GM23338 (cell line): Measurements from ENCODE around the gene TLE2. TPM values are rescaled to one million over a fixed set of nuclear protein-coding genes. Genes with fewer than 3 reads are reported as not detected.

Experiments used
- ATAC-seq: fragments of 200-7000 bp; cut with Tn5 transposase; 3 replicates; pipeline ENCODE4 v1.9.1; 2020
- DNase-seq: peaks from one replicate; pipeline ENCODE4 v3.0.0-alpha.2; 2015; ENCODE audit warnings: low spot score
- H2AFZ ChIP-seq: fragments of 200-600 bp; sonication (generic); 2 replicates; pipeline ENCODE4 v1.8.0; 2016; ENCODE audit warnings: antibody characterized with exemption, mild to moderate bottlenecking, moderate library complexity
- H3F3A ChIP-seq: fragments of 200-600 bp; sonication (generic); replicated peaks from 2 replicates; pipeline ENCODE4 v1.8.0; 2017; ENCODE audit warnings: antibody characterized with exemption, mixed run types, low read depth
- H3K27ac ChIP-seq: fragments of 200-600 bp; sonication (generic); 2 replicates; pipeline ENCODE4 v1.6.1; 2016; ENCODE audit warnings: low read depth
- H3K27me3 ChIP-seq: fragments of 200-600 bp; sonication (generic); 2 replicates; pipeline ENCODE4 v1.8.0; 2016; ENCODE audit warnings: mild to moderate bottlenecking, mixed run types, moderate library complexity; ENCODE audit not compliant: insufficient read depth
- H3K36me3 ChIP-seq: fragments of 200-600 bp; sonication (generic); 2 replicates; pipeline ENCODE4 v1.8.0; 2016; ENCODE audit warnings: mild to moderate bottlenecking; ENCODE audit not compliant: insufficient read depth
- H3K4me1 ChIP-seq: fragments of 200-600 bp; sonication (generic); 2 replicates; pipeline ENCODE4 v1.8.0; 2016; ENCODE audit warnings: mild to moderate bottlenecking, moderate library complexity; ENCODE audit not compliant: insufficient read depth
- H3K4me2 ChIP-seq: fragments of 200-600 bp; sonication (generic); 2 replicates; pipeline ENCODE4 v1.7.1; 2017; ENCODE audit warnings: mixed run types
- H3K4me3 ChIP-seq: fragments of 200-600 bp; sonication (generic); 2 replicates; pipeline ENCODE4 v1.6.1; 2016; ENCODE audit warnings: mixed run types
- H3K79me2 ChIP-seq: fragments of 200-600 bp; sonication (generic); replicated peaks from 2 replicates; pipeline ENCODE4 v1.8.0; 2017; ENCODE audit warnings: mild to moderate bottlenecking; ENCODE audit not compliant: insufficient read depth
- H3K9me2 ChIP-seq: fragments of 200-600 bp; sonication (generic); 2 replicates; pipeline ENCODE4 v1.8.0; 2017; ENCODE audit not compliant: insufficient read depth
- H4K20me1 ChIP-seq: fragments of 200-600 bp; sonication (generic); replicated peaks from 2 replicates; pipeline ENCODE4 v1.8.0; 2017; ENCODE audit warnings: mild to moderate bottlenecking; ENCODE audit not compliant: insufficient read depth
- H3K27ac Mint-ChIP-seq: 2 replicates; pipeline ENCODE4 v1.8.0; 2020; ENCODE audit warnings: inconsistent platforms, mild to moderate bottlenecking, moderate library complexity, mixed read lengths
- H3K27me3 Mint-ChIP-seq: 3 replicates; pipeline ENCODE4 v1.8.0; 2022; ENCODE audit warnings: low read depth, mild to moderate bottlenecking, moderate library complexity, mixed read lengths, inconsistent platforms; ENCODE audit not compliant: insufficient read depth, poor library complexity
- H3K36me3 Mint-ChIP-seq: 3 replicates; pipeline ENCODE4 v1.8.0; 2021; ENCODE audit warnings: low read depth, mild to moderate bottlenecking, inconsistent platforms, moderate library complexity, mixed read lengths
- H3K4me1 Mint-ChIP-seq: 3 replicates; pipeline ENCODE4 v1.8.0; 2020; ENCODE audit warnings: mild to moderate bottlenecking, inconsistent platforms, mixed read lengths
- H3K4me3 Mint-ChIP-seq: 3 replicates; pipeline ENCODE4 v1.8.0; 2021; ENCODE audit warnings: moderate library complexity, mild to moderate bottlenecking, inconsistent platforms, mixed read lengths
- H3K9me3 Mint-ChIP-seq: 3 replicates; pipeline ENCODE4 v1.8.0; 2020; ENCODE audit warnings: moderate library complexity, mild to moderate bottlenecking, inconsistent platforms, mixed read lengths
- CREB1 ChIP-seq: fragments of 250-450 bp; sonication (Bioruptor Pico); IDR thresholded peaks from 2 replicates; pipeline ENCODE4 v1.5.0; 2020; ENCODE audit warnings: low read depth, mild to moderate bottlenecking, moderate library complexity
- EZH2 ChIP-seq: fragments of 200-600 bp; sonication (generic); IDR thresholded peaks from one replicate; pipeline ENCODE4 v1.8.0; 2017; ENCODE audit warnings: antibody characterized with exemption, mild to moderate bottlenecking, low read depth; ENCODE audit not compliant: unreplicated experiment
- EZH2phosphoT487 ChIP-seq: fragments of 200-600 bp; sonication (generic); IDR thresholded peaks from one replicate; pipeline ENCODE4 v1.8.1; 2018; ENCODE audit warnings: antibody characterized with exemption; ENCODE audit not compliant: unreplicated experiment
- JUNB ChIP-seq: IDR thresholded peaks from one replicate; pipeline ENCODE4 v1.6.1; 2016; ENCODE audit warnings: antibody characterized with exemption; ENCODE audit not compliant: unreplicated experiment
- NANOG ChIP-seq: IDR thresholded peaks from 2 replicates; pipeline ENCODE4 v1.6.1; 2016; ENCODE audit warnings: antibody characterized with exemption, borderline replicate concordance
- POLR2AphosphoS5 ChIP-seq: IDR thresholded peaks from 2 replicates; pipeline ENCODE4 v1.6.1; 2016; ENCODE audit warnings: antibody characterized with exemption, low read depth
- STAT1 ChIP-seq: IDR thresholded peaks from one replicate; pipeline ENCODE4 v1.6.1; 2016; ENCODE audit warnings: antibody characterized with exemption; ENCODE audit not compliant: unreplicated experiment
- ZNF114 ChIP-seq: fragments of 250-450 bp; sonication (Bioruptor Pico); IDR thresholded peaks from 2 replicates; pipeline ENCODE4 v1.5.0; 2020; ENCODE audit warnings: mild to moderate bottlenecking, moderate library complexity
- ZNF331 ChIP-seq: fragments of 250-450 bp; sonication (Bioruptor Pico); IDR thresholded peaks from 2 replicates; pipeline ENCODE4 v1.5.0; 2020; ENCODE audit warnings: low read depth, mild to moderate bottlenecking, moderate library complexity
- polyA plus RNA-seq: library from polyadenylated mRNA; unstranded; fragments of >200 nt; fragmentation: Nextera tagmentation; extraction: Ambion mirVana; gene quantifications from 2 replicates; pipeline ENCODE4 v1.2.1, GENCODE V29; 2016
- total RNA-seq: library from RNA; depleted of rRNA; stranded (reverse); fragments of >200 nt; shearing (Covaris generic); gene quantifications from 2 replicates; pipeline ENCODE4 v1.2.3, GENCODE V29; 2014
- TF ChIP-seq, protein P1 (sequence below): IDR thresholded peaks from one replicate; pipeline ENCODE4 v1.6.1; 2018; ENCODE audit warnings: antibody characterized with exemption; ENCODE audit not compliant: unreplicated experiment
- TF ChIP-seq, protein P2 (sequence below), 2 experiments: fragments of 200-600 bp in 1 of 2; sonication (generic) in 1 of 2; conservative IDR thresholded peaks; 2 replicates each; pipeline versions ENCODE4 v1.5.1 to v1.6.1; 2016 to 2017; ENCODE audit warnings: antibody characterized with exemption in 2 of 2, low read depth in 2 of 2, mild to moderate bottlenecking in 2 of 2, moderate library complexity in 1 of 2
- TF ChIP-seq, protein P3 (sequence below): fragments of 250-450 bp; sonication (Bioruptor Pico); IDR thresholded peaks from 2 replicates; pipeline ENCODE4 v1.5.0; 2020; ENCODE audit warnings: mild to moderate bottlenecking, moderate library complexity
- TF ChIP-seq, protein P4 (sequence below): IDR thresholded peaks from 2 replicates; pipeline ENCODE4 v1.6.1; 2016; ENCODE audit warnings: antibody characterized with exemption

The TLE2 gene
- total and polyA plus RNA-seq, 2 experiments from 2014 or later, result 5.2 to 22.8 TPM

DNA sequence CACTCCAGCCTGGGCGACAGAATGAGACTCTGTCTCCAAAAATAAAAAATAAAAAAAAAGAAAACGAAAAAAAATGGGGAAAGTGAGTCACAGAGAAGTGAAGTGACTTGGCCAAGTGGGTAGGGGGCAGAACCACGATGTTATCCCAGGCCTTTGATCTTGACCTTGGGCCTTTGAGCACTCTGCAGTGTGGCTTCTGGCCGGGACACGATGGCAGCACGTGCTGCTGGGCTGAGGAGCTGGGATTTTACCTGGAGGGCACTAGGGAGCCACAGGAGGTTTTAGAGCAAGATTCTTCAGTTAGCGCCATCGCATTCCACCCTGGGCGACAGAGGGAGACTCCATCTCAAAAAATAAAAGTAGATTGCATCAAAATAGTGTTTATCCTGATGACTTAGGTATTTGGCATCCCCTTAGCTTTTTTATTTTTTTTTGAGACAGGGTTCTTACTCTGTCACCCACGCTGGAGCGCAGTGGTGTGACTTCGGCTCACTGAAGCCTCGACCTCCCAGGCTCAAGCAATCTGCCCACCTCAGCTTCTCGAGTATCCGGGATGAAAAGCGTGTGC lies 37.5 kb upstream of the TLE2 start:
- DNase-seq, result no peak
- no peak for ATAC-seq

More for the DNA sequence above, 37.5 kb upstream of the TLE2 start:
- Histone ChIP-seq H3K4me3 (no peak overlapping the region), H3K4me2 (no peak overlapping the region), H2AFZ (no peak overlapping the region), H3K79me2 (no peaks in the 10 kb centered on the region), H3K27me3 (no peaks in the 10 kb centered on the region), H3K9me2 (no peaks in the 10 kb centered on the region), H4K20me1 (no peaks in the 10 kb centered on the region), H3K36me3 (no peaks in the 10 kb centered on the region), H3K4me1 (peaks cover 8% of the 10 kb centered on the region; the same call in 1 of the 2 replicates), H3F3A (0 out of 2 replicates have a peak, but pooled peaks cover 3% of the 10 kb centered on the region), H3K27ac (no peak overlapping the region)
- Mint-ChIP-seq H3K4me3 (no peak overlapping the region), H3K27ac (no peak overlapping the region), H3K9me3 (no peaks in the 10 kb centered on the region), H3K4me1 (peaks cover 7% of the 10 kb centered on the region; the same call in 2 of the 3 replicates), H3K27me3 (peaks cover 19% of the 10 kb centered on the region), H3K36me3 (no peaks in the 10 kb centered on the region)
- TF ChIP-seq JUNB (no peak), EZH2phosphoT487 (no peak), EZH2 (no peak), CREB1 (CRISPR knock-in tag) (no peak), NANOG (no peak), STAT1 (no peak), ZNF114 (CRISPR knock-in tag) (no peak), POLR2AphosphoS5 (no peak), ZNF331 (CRISPR knock-in tag) (no peak)
- TF ChIP-seq, protein P1, sequence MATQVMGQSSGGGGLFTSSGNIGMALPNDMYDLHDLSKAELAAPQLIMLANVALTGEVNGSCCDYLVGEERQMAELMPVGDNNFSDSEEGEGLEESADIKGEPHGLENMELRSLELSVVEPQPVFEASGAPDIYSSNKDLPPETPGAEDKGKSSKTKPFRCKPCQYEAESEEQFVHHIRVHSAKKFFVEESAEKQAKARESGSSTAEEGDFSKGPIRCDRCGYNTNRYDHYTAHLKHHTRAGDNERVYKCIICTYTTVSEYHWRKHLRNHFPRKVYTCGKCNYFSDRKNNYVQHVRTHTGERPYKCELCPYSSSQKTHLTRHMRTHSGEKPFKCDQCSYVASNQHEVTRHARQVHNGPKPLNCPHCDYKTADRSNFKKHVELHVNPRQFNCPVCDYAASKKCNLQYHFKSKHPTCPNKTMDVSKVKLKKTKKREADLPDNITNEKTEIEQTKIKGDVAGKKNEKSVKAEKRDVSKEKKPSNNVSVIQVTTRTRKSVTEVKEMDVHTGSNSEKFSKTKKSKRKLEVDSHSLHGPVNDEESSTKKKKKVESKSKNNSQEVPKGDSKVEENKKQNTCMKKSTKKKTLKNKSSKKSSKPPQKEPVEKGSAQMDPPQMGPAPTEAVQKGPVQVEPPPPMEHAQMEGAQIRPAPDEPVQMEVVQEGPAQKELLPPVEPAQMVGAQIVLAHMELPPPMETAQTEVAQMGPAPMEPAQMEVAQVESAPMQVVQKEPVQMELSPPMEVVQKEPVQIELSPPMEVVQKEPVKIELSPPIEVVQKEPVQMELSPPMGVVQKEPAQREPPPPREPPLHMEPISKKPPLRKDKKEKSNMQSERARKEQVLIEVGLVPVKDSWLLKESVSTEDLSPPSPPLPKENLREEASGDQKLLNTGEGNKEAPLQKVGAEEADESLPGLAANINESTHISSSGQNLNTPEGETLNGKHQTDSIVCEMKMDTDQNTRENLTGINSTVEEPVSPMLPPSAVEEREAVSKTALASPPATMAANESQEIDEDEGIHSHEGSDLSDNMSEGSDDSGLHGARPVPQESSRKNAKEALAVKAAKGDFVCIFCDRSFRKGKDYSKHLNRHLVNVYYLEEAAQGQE, result no peak
- TF ChIP-seq, protein P2, sequence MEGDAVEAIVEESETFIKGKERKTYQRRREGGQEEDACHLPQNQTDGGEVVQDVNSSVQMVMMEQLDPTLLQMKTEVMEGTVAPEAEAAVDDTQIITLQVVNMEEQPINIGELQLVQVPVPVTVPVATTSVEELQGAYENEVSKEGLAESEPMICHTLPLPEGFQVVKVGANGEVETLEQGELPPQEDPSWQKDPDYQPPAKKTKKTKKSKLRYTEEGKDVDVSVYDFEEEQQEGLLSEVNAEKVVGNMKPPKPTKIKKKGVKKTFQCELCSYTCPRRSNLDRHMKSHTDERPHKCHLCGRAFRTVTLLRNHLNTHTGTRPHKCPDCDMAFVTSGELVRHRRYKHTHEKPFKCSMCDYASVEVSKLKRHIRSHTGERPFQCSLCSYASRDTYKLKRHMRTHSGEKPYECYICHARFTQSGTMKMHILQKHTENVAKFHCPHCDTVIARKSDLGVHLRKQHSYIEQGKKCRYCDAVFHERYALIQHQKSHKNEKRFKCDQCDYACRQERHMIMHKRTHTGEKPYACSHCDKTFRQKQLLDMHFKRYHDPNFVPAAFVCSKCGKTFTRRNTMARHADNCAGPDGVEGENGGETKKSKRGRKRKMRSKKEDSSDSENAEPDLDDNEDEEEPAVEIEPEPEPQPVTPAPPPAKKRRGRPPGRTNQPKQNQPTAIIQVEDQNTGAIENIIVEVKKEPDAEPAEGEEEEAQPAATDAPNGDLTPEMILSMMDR (conservative IDR thresholded peaks at IDR 0.05; ENCODE audit: low read depth in 2 of 2), result no peak
- TF ChIP-seq, protein P3, sequence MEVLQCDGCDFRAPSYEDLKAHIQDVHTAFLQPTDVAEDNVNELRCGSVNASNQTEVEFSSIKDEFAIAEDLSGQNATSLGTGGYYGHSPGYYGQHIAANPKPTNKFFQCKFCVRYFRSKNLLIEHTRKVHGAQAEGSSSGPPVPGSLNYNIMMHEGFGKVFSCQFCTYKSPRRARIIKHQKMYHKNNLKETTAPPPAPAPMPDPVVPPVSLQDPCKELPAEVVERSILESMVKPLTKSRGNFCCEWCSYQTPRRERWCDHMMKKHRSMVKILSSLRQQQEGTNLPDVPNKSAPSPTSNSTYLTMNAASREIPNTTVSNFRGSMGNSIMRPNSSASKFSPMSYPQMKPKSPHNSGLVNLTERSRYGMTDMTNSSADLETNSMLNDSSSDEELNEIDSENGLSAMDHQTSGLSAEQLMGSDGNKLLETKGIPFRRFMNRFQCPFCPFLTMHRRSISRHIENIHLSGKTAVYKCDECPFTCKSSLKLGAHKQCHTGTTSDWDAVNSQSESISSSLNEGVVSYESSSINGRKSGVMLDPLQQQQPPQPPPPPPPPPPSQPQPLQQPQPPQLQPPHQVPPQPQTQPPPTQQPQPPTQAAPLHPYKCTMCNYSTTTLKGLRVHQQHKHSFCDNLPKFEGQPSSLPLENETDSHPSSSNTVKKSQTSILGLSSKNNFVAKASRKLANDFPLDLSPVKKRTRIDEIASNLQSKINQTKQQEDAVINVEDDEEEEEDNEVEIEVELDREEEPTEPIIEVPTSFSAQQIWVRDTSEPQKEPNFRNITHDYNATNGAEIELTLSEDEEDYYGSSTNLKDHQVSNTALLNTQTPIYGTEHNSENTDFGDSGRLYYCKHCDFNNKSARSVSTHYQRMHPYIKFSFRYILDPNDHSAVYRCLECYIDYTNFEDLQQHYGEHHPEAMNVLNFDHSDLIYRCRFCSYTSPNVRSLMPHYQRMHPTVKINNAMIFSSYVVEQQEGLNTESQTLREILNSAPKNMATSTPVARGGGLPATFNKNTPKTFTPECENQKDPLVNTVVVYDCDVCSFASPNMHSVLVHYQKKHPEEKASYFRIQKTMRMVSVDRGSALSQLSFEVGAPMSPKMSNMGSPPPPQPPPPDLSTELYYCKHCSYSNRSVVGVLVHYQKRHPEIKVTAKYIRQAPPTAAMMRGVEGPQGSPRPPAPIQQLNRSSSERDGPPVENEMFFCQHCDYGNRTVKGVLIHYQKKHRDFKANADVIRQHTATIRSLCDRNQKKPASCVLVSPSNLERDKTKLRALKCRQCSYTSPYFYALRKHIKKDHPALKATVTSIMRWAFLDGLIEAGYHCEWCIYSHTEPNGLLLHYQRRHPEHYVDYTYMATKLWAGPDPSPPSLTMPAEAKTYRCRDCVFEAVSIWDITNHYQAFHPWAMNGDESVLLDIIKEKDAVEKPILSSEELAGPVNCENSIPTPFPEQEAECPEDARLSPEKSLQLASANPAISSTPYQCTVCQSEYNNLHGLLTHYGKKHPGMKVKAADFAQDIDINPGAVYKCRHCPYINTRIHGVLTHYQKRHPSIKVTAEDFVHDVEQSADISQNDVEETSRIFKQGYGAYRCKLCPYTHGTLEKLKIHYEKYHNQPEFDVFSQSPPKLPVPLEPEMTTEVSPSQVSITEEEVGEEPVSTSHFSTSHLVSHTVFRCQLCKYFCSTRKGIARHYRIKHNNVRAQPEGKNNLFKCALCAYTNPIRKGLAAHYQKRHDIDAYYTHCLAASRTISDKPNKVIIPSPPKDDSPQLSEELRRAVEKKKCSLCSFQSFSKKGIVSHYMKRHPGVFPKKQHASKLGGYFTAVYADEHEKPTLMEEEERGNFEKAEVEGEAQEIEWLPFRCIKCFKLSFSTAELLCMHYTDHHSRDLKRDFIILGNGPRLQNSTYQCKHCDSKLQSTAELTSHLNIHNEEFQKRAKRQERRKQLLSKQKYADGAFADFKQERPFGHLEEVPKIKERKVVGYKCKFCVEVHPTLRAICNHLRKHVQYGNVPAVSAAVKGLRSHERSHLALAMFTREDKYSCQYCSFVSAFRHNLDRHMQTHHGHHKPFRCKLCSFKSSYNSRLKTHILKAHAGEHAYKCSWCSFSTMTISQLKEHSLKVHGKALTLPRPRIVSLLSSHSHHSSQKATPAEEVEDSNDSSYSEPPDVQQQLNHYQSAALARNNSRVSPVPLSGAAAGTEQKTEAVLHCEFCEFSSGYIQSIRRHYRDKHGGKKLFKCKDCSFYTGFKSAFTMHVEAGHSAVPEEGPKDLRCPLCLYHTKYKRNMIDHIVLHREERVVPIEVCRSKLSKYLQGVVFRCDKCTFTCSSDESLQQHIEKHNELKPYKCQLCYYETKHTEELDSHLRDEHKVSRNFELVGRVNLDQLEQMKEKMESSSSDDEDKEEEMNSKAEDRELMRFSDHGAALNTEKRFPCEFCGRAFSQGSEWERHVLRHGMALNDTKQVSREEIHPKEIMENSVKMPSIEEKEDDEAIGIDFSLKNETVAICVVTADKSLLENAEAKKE (CRISPR knock-in tag), result no peak
- TF ChIP-seq, protein P4, sequence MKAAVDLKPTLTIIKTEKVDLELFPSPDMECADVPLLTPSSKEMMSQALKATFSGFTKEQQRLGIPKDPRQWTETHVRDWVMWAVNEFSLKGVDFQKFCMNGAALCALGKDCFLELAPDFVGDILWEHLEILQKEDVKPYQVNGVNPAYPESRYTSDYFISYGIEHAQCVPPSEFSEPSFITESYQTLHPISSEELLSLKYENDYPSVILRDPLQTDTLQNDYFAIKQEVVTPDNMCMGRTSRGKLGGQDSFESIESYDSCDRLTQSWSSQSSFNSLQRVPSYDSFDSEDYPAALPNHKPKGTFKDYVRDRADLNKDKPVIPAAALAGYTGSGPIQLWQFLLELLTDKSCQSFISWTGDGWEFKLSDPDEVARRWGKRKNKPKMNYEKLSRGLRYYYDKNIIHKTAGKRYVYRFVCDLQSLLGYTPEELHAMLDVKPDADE, result no peak
